ENCODE measurements around the gene IL10RB. TPM values are rescaled to one million over a fixed set of nuclear protein-coding genes. Genes with fewer than 3 reads are reported as not detected.

The IL10RB gene
- total and polyA plus RNA-seq, 10 of the 15 experiments (the other 5 are each of a cell fraction or from before 2014, with no cell fraction given): 15.0 to 55.1 (median 34.9) TPM

DNA sequence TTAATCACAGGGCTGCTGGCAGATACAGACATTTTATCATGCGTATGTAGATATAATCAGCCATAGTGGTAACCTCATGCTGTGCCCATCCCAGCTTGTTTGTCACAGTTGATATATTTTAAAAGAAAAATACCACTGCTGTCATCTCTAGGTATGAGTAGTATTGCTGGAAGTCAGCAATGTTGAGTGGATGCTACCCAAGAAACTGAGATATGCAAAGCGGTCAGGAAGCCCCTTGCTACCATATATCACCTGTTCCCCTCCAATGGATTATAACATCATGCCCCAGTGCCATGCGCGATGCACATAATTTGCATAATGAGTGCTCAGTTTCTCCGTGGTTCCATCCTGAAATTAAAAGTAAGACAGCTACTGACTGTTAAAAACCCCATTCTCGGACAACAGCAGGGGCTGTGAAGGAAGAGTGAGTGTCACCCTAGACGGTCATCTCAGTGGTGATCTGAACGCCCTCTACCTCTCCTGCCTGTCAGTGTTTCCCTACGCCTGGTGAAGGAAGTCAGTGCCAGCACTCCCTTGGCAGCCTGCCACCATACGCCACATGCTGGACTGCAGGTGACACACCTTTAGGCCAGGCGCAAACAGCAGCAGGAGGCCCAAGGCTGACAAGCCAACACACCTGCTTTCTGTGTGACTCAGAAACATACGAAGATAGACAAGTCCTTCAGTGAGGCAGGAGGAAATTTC lies 2.7 kb downstream of the IL10RB start (continued):
- TF ChIP-seq RELA (IDR thresholded peaks at IDR 0.05; ENCODE audit: borderline replicate concordance, partially characterized antibody) (no peak), CTCF (IDR thresholded peaks at IDR 0.05 in 2 of 3, conservative IDR thresholded peaks at IDR 0.05 in 1 of 3; ENCODE audit: control insufficient read depth in 2 of 3, extremely low read depth in 1 of 3, insufficient read depth in 1 of 3, low read depth in 3 of 3, low read length in 3 of 3) (peak in 2 of 3 experiments; percentile 13 to 18; a peak in 1 of 6 replicates), SMAD5 (IDR thresholded peaks at IDR 0.05; ENCODE audit: low read depth) (no peak), ZNF207 (IDR thresholded peaks at IDR 0.05; ENCODE audit: borderline replicate concordance) (no peak), WRNIP1 (IDR thresholded peaks at IDR 0.05; ENCODE audit: borderline replicate concordance, low read depth, low read length) (0 out of 2 replicates have a peak, but pooled peaks have one; percentile 19), EGR1 (IDR thresholded peaks at IDR 0.05; ENCODE audit: borderline replicate concordance in 1 of 2, low read depth in 2 of 2, low read length in 2 of 2) (no peak), ZNF24 (IDR thresholded peaks at IDR 0.05) (no peak), MEF2A (IDR thresholded peaks at IDR 0.05; ENCODE audit: insufficient read depth, low read depth, low read length) (0 out of 2 replicates have a peak, but pooled peaks have one; percentile 59), SRF (IDR thresholded peaks at IDR 0.05; ENCODE audit: low read depth in 2 of 2, low read length in 2 of 2) (no peak), ZBTB33 (IDR thresholded peaks at IDR 0.05) (no peak), DPF2 (IDR thresholded peaks at IDR 0.05) (peak; percentile 40), SIN3A (IDR thresholded peaks at IDR 0.05; ENCODE audit: low read depth, low read length) (no peak), ZNF274 (IDR thresholded peaks at IDR 0.05; ENCODE audit: insufficient read depth, insufficient read length) (no peak), CBFB (IDR thresholded peaks at IDR 0.05; ENCODE audit: low read depth) (peak; percentile 71; the same call in 1 of the 2 replicates), IKZF2 (IDR thresholded peaks at IDR 0.05) (peak; percentile 55 to 65; a peak in 3 of 4 replicates), YBX1 (IDR thresholded peaks at IDR 0.05) (no peak), ATF3 (IDR thresholded peaks at IDR 0.05; ENCODE audit: borderline replicate concordance, extremely low read depth, low read depth, low read length) (no peak), RUNX3 (IDR thresholded peaks at IDR 0.05; ENCODE audit: low read length) (peak; percentile 81), MEF2B (IDR thresholded peaks at IDR 0.05; ENCODE audit: partially characterized antibody, poor library complexity, severe bottlenecking) (no peak), ZNF622 (IDR thresholded peaks at IDR 0.05) (no peak), CBX5 (IDR thresholded peaks at IDR 0.05; ENCODE audit: low read depth) (0 out of 2 replicates have a peak, but pooled peaks have one; percentile 39), TCF12 (IDR thresholded peaks at IDR 0.05; ENCODE audit: low read depth, low read length) (peak; percentile 67; the same call in 1 of the 2 replicates), MLLT1 (IDR thresholded peaks at IDR 0.05) (no peak)
- TF ChIP-seq, protein P1, sequence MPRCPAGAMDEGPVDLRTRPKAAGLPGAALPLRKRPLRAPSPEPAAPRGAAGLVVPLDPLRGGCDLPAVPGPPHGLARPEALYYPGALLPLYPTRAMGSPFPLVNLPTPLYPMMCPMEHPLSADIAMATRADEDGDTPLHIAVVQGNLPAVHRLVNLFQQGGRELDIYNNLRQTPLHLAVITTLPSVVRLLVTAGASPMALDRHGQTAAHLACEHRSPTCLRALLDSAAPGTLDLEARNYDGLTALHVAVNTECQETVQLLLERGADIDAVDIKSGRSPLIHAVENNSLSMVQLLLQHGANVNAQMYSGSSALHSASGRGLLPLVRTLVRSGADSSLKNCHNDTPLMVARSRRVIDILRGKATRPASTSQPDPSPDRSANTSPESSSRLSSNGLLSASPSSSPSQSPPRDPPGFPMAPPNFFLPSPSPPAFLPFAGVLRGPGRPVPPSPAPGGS (IDR thresholded peaks at IDR 0.05; ENCODE audit: borderline replicate concordance, insufficient read depth, low read depth, low read length, poor library complexity, severe bottlenecking): no peak
